ENCODE measurements around the gene DPP6. TPM values are rescaled to one million over a fixed set of nuclear protein-coding genes. Genes with fewer than 3 reads are reported as not detected.

DPP6 gene
- total RNA-seq, 1 donor from 2014 or later: 0.39 TPM

GRCh38 chr7:154770962-154771361 is 718.8 kb downstream of the DPP6 start:
- Mint-ChIP-seq H3K36me3 (no peaks in the 10 kb centered on the region), H3K4me1 (no peaks in the 10 kb centered on the region), H3K4me3 (no peak overlapping the region), H3K9me3 (no peaks in the 10 kb centered on the region), H3K27ac (no peak overlapping the region), H3K27me3 (ENCODE audit: insufficient read depth, low read depth) (peaks cover 7% of the 10 kb centered on the region)
- Histone ChIP-seq H4K20me1 (ENCODE audit: low read depth) (no peaks in the 10 kb centered on the region), H2AFZ (replicated peaks) (no peak overlapping the region), H3K9ac (no peak overlapping the region), H3K4me2 (no peak overlapping the region), H3K9me3 (ENCODE audit: low read depth) (no peaks in the 10 kb centered on the region), H3F3A (ENCODE audit: low read depth) (no peaks in the 10 kb centered on the region), H3K4me3 (no peak overlapping the region), H3K36me3 (no peaks in the 10 kb centered on the region), H3K27me3 (no peaks in the 10 kb centered on the region), H3K4me1 (peaks cover under 1% of the 10 kb centered on the region), H3K79me2 (ENCODE audit: low read depth) (no peaks in the 10 kb centered on the region), H3K27ac (no peak overlapping the region)
- no peak for DNase-seq (ENCODE audit: low spot score)
- TF ChIP-seq CTCF (IDR thresholded peaks at IDR 0.05) (no peak), EZH2 (IDR thresholded peaks at IDR 0.05) (no peak), EZH2phosphoT487 (IDR thresholded peaks at IDR 0.05) (no peak)

GRCh38 chr7:154774303-154774969 is 722.2 kb downstream of the DPP6 start:
- no peak overlapping the region for H3K4me2 ChIP-seq
- no peak for DNase-seq (ENCODE audit: low spot score)
- Mint-ChIP-seq H3K27me3 (ENCODE audit: insufficient read depth, low read depth) (peaks cover 10% of the 10 kb centered on the region), H3K36me3 (no peaks in the 10 kb centered on the region), H3K27ac (no peak overlapping the region), H3K4me3 (no peak overlapping the region), H3K9me3 (no peaks in the 10 kb centered on the region), H3K4me1 (no peaks in the 10 kb centered on the region)
- no peak overlapping the region for H2AFZ ChIP-seq (replicated peaks)
- no peaks in the 10 kb centered on the region for H3K36me3 ChIP-seq
- no peaks in the 10 kb centered on the region for H4K20me1 ChIP-seq (ENCODE audit: low read depth)
- no peak overlapping the region for H3K4me3 ChIP-seq
- no peaks in the 10 kb centered on the region for H3K9me3 ChIP-seq (ENCODE audit: low read depth)
- no peaks in the 10 kb centered on the region for H3F3A ChIP-seq (ENCODE audit: low read depth)
- no peak overlapping the region for H3K9ac ChIP-seq
- TF ChIP-seq EZH2phosphoT487 (IDR thresholded peaks at IDR 0.05) (no peak), EZH2 (IDR thresholded peaks at IDR 0.05) (no peak), CTCF (IDR thresholded peaks at IDR 0.05) (no peak)
- no peaks in the 10 kb centered on the region for H3K4me1 ChIP-seq
- H3K27ac ChIP-seq: no peak overlapping the region
- no peaks in the 10 kb centered on the region for H3K27me3 ChIP-seq
- H3K79me2 ChIP-seq (ENCODE audit: low read depth): no peaks in the 10 kb centered on the region

- H3K36me3 ChIP-seq: no peaks in the 10 kb centered on the region
- H3K79me2 ChIP-seq (ENCODE audit: low read depth): no peaks in the 10 kb centered on the region
- no peaks in the 10 kb centered on the region for H3K27me3 ChIP-seq
- H3K4me1 ChIP-seq: no peaks in the 10 kb centered on the region
- H3K9me3 Mint-ChIP-seq: no peaks in the 10 kb centered on the region
- no peaks in the 10 kb centered on the region for H3F3A ChIP-seq (ENCODE audit: low read depth)
- no peak overlapping the region for H3K4me3 Mint-ChIP-seq
- H3K9ac ChIP-seq: no peak overlapping the region
- H2AFZ ChIP-seq (replicated peaks): no peak overlapping the region
- no peaks in the 10 kb centered on the region for H3K9me3 ChIP-seq (ENCODE audit: low read depth)
- TF ChIP-seq EZH2phosphoT487 (IDR thresholded peaks at IDR 0.05): no peak
- no peak for TF ChIP-seq EZH2 (IDR thresholded peaks at IDR 0.05)
- TF ChIP-seq CTCF (IDR thresholded peaks at IDR 0.05): no peak
- no peaks in the 10 kb centered on the region for H4K20me1 ChIP-seq (ENCODE audit: low read depth)
- no peak for DNase-seq (ENCODE audit: low spot score)
- H3K4me1 Mint-ChIP-seq: no peaks in the 10 kb centered on the region
- no peak overlapping the region for H3K4me3 ChIP-seq
- no peak overlapping the region for H3K27ac ChIP-seq
- peaks cover 7% of the 10 kb centered on the region for H3K27me3 Mint-ChIP-seq (ENCODE audit: insufficient read depth, low read depth)
- no peaks in the 10 kb centered on the region for H3K36me3 Mint-ChIP-seq
- no peak overlapping the region for H3K27ac Mint-ChIP-seq
- no peak overlapping the region for H3K4me2 ChIP-seq
Observed at GRCh38 chr7:154775681-154776080, 723.5 kb downstream of the DPP6 start.

Data from neural progenitor cell (in vitro differentiated cells).